HG02973 (cell line): ENCODE measurements around the gene GARIN5B.
A peak's percentile ranks its signal among the peaks of the same experiment; 100 is the strongest.
"Not testable (repeated sequence)": the region's sequence is repeated elsewhere in the genome, so short reads cannot be mapped to it uniquely, and the experiment has no call there.

Experiments
- ATAC-seq: cut with Tn5 transposase; IDR thresholded peaks from one replicate; pipeline ENCODE4 v1.9.1; 2021; ENCODE audit warnings: moderate library complexity; ENCODE audit not compliant: unreplicated experiment

GARIN5B gene

GRCh38 chr19:55352040-55352439, 11.0 kb downstream of the GARIN5B start:
- no peak for ATAC-seq

DNA sequence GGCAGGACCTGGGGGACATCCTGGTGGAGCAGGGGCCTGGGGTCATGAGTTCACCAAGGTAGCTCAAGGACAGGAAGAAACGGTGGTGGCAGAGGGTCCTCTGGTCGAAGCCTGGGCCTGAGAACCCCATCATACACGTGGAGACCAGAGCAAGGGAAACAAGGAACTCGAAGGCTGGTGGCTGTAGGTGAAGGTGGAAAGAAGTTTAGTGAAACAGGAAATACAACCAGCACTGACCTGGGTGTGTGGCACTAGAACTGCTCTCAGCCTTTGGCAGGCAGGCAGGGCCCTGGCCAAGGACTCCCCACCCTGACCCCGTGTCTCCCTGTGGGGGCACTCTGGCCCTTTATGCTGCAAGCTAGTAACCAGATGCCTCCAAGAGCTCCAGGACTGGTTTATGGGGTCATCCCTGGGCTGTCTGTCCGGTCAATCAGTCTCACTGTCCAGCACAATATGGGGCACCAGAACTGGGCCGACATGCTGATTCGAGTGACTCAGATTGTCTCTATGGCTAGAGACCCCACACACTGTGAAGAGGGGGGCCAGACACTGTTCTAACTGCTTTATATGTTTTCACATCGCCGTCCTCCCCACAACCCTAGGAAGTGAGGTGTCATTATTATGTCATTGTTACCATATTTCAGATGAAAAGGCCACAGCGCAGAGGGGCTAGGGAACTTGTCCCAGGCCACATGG, 12.3 kb downstream of the GARIN5B start:
- ATAC-seq: no peak

- ATAC-seq: no peak
Measured at GRCh38 chr19:55348317-55349034, 14.6 kb downstream of the GARIN5B start.

GRCh38 chr19:55347442-55348009, 15.5 kb downstream of the GARIN5B start:
- no peak for ATAC-seq

GRCh38 chr19:55346725-55347441, 16.2 kb downstream of the GARIN5B start:
- ATAC-seq: no peak

- no peak for ATAC-seq
Measured at GRCh38 chr19:55345818-55346724, 17.0 kb downstream of the GARIN5B start.

GRCh38 chr19:55345101-55345817, 17.8 kb downstream of the GARIN5B start:
- ATAC-seq: no peak

- ATAC-seq: no peak
Measured at GRCh38 chr19:55344444-55344843, 18.6 kb downstream of the GARIN5B start.

- no peak for ATAC-seq
Measured at GRCh38 chr19:55341595-55342531, 21.2 kb downstream of the GARIN5B start.

DNA sequence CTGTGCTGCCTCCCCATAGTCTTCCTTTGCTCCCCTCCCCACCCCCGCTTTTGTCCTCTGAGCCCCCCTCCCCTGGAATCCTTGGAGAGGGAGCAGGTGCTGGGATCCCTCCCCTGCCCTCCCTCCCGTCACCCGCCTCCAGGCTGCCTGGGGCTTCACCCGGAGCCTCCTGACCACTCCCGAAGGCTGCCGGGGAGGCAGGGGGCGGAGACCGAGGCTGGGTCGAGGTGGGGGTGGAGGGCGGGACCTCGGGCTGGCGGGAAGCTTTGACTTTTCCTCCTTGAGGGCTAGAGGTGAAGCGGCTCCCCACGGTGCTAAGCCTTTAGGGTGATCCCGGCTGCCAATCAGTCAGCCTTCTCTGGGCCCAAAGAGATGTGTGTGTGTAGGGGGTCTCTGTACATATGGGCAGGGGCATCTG, 21.9 kb downstream of the GARIN5B start:
- no peak for ATAC-seq

DNA sequence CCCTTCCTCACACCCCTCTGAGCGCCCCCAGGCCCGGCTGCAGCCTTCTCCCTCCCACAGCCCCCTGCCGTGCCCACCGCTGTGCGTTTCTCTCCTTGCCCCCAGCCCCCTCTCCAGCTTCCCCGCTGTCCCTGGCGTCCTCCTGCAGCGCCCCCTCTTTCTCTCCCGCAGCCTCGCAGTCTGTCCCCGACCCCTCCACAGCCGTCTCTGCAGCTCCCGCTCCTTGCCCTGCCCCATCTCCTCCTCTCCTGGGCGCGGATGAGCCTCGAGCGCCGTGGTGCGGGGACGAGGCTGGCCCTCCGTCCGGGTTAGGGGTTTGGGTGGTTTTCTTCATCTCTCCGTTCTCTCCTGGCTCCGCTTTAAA, 22.3 kb downstream of the GARIN5B start:
- ATAC-seq: no peak

- no peak for ATAC-seq
Measured at GRCh38 chr19:55339889-55340783, 22.9 kb downstream of the GARIN5B start.

- peak; percentile 77 for ATAC-seq
Measured at GRCh38 chr19:55339105-55339888, 23.8 kb downstream of the GARIN5B start, which contains the start of gene KMT5C. Gene KMT5C (plus strand): TSS chr19:55339876. CDS start chr19:55341937, 2,061 bp downstream.

DNA sequence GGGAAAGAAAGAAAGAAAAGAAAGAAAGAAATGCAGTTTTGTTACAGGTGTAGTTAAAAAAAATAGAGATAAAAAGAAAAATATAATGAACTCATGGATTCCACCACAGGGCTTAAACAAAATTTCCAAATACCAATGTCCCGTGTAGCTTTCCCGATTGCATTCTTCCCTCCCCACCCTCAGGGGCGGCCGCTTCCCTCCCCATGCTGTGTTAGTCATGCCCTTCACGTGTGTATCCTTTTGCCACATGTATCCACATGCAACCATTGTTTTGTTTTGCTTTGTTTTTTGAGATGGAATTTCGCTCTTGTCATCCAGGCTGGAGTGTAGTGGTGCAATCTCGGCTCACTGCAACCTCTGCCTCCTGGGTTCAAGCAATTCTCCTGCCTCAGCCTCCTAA, 27.0 kb downstream of the GARIN5B start:
- no peak for ATAC-seq

- no peak for ATAC-seq
Measured at GRCh38 chr19:55333870-55334269, 29.2 kb downstream of the GARIN5B start.

GRCh38 chr19:55329791-55330190, 33.3 kb downstream of the GARIN5B start:
- ATAC-seq: not testable (repeated sequence)

- not testable (repeated sequence) for ATAC-seq
Measured at GRCh38 chr19:55328774-55329318, 34.2 kb downstream of the GARIN5B start.
